GM18909 (cell line): ENCODE results near the gene ARHGAP26.
"Not testable (repeated sequence)": the region's sequence is repeated elsewhere in the genome, so short reads cannot be mapped to it uniquely, and the experiment has no call there.

Experiments used
- ATAC-seq: cut with Tn5 transposase; IDR thresholded peaks from one replicate; pipeline ENCODE4 v1.9.1; 2021; ENCODE audit warnings: mild to moderate bottlenecking; ENCODE audit not compliant: unreplicated experiment, poor library complexity

ARHGAP26 gene

GRCh38 chr5:142970440-142971030 lies 200.4 kb downstream of the ARHGAP26 start:
- ATAC-seq: no peak

GRCh38 chr5:142971303-142972013 lies 201.3 kb downstream of the ARHGAP26 start:
- ATAC-seq: no peak

GRCh38 chr5:142972064-142972570 lies 201.9 kb downstream of the ARHGAP26 start:
- ATAC-seq: no peak

GRCh38 chr5:142973932-142974331 lies 203.8 kb downstream of the ARHGAP26 start:
- ATAC-seq: no peak

GRCh38 chr5:142974409-142974808 lies 204.2 kb downstream of the ARHGAP26 start:
- no peak for ATAC-seq

- no peak for ATAC-seq
Observed at GRCh38 chr5:142976861-142977260, 206.7 kb downstream of the ARHGAP26 start.

- ATAC-seq: peak; percentile 82
Observed at GRCh38 chr5:142977363-142978051, 207.3 kb downstream of the ARHGAP26 start.

- no peak for ATAC-seq
Observed at GRCh38 chr5:142978252-142978651, 208.1 kb downstream of the ARHGAP26 start.

GRCh38 chr5:142978726-142979125 lies 208.5 kb downstream of the ARHGAP26 start:
- no peak for ATAC-seq

- ATAC-seq: no peak
Observed at GRCh38 chr5:142979636-142980035, 209.5 kb downstream of the ARHGAP26 start.

GRCh38 chr5:142981475-142981874 lies 211.3 kb downstream of the ARHGAP26 start:
- no peak for ATAC-seq

- no peak for ATAC-seq
Observed at GRCh38 chr5:142981886-142982820, 212.0 kb downstream of the ARHGAP26 start.

- ATAC-seq: no peak
Observed at GRCh38 chr5:142982821-142983200, 212.6 kb downstream of the ARHGAP26 start.

- no peak for ATAC-seq
Observed at GRCh38 chr5:142984011-142984410, 213.8 kb downstream of the ARHGAP26 start.

GRCh38 chr5:142984525-142984924 lies 214.3 kb downstream of the ARHGAP26 start:
- ATAC-seq: no peak

GRCh38 chr5:142989270-142989669 lies 219.1 kb downstream of the ARHGAP26 start:
- ATAC-seq: not testable (repeated sequence)

- not testable (repeated sequence) for ATAC-seq
Observed at GRCh38 chr5:142990073-142990472, 219.9 kb downstream of the ARHGAP26 start.

- ATAC-seq: no peak
Observed at GRCh38 chr5:142994218-142994617, 224.0 kb downstream of the ARHGAP26 start.

- ATAC-seq: not testable (repeated sequence)
Observed at GRCh38 chr5:142995621-142996020, 225.4 kb downstream of the ARHGAP26 start.

GRCh38 chr5:142997591-142997990 lies 227.4 kb downstream of the ARHGAP26 start:
- no peak for ATAC-seq
